Activated CD8-positive, alpha-beta memory T cell treated with anti-CD3 and anti-CD28 coated beads, Interleukin-2, amount 50 U/mL, for 1 hour (primary cell): ENCODE data around the gene COTL1.
A peak's percentile ranks its signal among the peaks of the same experiment; 100 is the strongest.
"Not testable (repeated sequence)": the region's sequence is repeated elsewhere in the genome, so short reads cannot be mapped to it uniquely, and the experiment has no call there.

Source experiments
- DNase-seq: peaks from one replicate; pipeline ENCODE4 v3.0.0-alpha.2; 2020; ENCODE audit errors: extremely low read depth

Gene COTL1

GRCh38 chr16:84528322-84528721, 89.6 kb downstream of the COTL1 start:
- DNase-seq: no peak

DNA sequence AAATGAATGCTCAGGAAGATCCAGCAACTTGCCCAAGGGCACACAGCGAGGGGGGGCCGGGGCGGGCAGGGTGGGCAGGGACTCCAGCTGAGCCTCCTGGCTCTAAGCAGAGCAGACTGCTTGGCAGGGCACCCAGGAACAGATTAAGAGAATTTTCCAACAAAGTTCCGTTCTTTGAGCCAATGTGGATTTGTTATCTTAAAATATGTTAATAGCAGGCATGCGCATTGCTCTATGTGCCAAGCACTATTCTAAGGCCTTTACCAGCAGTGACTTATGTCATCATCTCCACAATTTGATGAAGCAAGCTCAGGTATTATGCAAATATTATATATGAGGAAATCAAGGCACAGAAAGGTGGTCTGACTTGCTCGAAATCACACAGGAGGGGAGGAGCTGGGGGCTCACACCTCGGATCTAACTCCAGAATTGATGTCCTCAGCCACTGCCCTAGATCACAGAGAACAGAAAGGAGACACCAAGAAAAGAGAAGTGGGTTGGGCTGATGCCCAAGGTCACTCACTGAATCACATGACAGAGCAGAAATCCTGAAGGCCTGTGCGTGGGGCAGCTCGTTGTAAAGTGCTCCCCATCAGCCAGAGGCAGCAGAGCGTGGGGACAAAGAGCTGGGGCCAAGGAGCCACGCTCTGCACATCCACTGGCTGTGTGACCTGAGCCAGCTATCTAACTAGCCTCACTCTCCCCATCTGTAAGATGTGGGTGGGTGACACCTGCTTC, 90.2 kb downstream of the COTL1 start:
- no peak for DNase-seq

GRCh38 chr16:84526794-84527531, 90.9 kb downstream of the COTL1 start:
- DNase-seq: no peak

DNA sequence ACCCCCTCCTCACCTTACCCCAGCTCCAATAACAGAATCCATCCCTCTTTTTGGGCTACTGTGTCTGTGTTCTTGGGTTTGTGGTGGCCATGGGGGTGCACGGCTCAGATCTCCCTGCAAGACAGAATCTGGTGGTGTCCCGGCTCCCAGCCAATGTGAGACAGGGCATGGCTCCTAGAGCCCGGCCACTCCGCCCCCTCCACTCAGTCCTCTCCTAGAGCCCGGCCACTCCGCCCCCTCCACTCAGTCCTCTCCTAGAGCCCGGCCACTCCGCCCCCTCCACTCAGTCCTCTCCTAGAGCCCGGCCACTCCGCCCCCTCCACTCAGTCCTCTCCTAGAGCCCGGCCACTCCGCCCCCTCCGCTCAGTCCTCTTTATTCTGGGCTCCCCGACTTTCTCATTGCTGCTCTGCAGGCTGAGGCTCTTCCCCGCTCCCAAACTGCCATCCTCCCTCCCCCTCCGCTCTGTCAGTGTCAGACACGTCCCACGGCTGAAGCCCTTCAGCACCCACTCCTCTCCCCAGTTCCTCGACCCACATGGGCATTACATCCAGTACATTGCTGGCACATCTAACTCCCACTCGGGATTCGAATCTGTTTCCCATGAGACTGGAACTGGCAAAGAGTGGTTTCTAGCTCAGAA, 92.8 kb downstream of the COTL1 start:
- not testable (repeated sequence) for DNase-seq

GRCh38 chr16:84524346-84524920, 93.4 kb downstream of the COTL1 start:
- DNase-seq: no peak

- DNase-seq: no peak
Measured at GRCh38 chr16:84521497-84521770, 96.4 kb downstream of the COTL1 start.

DNA sequence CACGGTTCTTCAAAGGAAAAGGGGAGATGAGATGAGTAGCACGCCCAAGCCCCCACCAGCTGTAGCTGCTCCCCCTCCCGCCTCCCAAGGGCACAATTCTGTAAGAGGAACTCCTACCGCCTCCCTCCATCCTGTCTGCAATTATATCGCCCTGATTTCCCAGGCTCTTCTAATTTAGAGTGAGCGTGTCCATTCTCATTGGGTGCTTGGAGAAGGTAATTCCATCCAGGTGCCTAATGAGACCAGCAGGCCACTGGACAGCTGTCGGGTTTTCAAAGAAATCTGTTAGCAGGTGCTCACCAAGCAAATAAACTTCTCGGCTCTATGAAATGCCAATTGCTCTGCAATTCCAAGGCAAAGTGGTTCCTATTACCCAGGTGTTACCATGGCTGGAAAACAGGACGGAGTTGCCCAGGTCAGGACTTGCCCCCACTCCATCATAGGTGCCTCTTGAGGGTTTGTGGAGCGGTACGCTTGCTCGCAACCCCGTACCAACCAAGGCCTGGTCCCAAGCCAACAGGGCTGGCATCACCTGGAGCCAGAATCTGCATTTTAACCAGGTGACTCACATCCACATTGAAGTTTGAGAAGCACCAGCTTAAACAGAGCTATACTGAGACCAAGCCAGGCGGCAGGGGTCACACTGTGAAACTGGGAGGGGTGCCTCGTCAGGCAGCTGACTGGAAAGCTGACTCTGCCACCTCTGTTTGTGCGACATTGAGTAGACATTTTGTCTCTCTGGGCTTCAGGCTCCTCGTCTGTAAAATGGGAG, 97.0 kb downstream of the COTL1 start:
- DNase-seq: no peak

DNA sequence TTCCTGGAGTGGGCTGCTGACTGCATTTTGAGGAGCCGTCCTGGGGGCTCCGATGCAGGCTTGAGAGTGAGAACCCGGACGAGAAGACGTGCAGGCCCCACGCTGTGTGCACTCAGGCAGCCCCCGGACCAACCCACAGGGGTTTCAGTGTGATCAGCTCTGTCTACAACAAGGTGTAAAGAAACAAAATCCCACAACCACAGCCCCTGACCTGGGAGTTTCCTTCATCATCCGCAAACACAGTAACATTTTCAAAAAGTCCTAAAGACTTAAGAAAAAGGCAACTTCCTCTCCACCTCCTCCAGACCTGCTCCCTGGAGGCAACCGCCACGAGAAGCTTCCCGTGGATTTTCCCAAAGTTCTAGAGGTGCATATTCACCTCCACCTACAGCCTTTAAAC, 98.0 kb downstream of the COTL1 start:
- DNase-seq: no peak

DNA sequence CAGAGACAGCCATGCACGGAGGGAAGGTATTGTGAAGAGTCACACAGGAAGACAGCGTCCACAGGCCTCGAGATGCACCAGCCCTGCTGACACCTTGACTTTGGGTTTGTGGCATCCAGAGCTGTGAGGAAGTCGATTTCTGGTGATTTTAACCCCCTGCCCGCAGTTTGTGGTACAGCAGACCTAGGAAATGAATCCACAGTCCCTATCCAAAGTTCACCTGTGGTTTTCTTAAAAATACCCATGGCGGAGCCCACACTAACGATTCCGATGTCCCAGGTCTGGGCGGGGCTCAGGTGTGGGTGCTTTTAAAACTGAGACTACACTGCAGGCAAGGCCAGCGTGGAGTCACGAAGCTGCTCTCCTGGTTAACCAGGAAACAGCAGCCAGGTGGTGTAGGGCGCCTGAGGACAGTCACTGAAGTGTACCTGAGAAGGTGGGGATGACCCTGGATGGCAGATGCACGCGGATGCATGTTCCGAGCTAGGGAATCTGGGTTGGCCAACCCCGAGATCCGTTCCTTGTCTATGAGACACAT, 99.0 kb downstream of the COTL1 start:
- peak; percentile 41 for DNase-seq

DNA sequence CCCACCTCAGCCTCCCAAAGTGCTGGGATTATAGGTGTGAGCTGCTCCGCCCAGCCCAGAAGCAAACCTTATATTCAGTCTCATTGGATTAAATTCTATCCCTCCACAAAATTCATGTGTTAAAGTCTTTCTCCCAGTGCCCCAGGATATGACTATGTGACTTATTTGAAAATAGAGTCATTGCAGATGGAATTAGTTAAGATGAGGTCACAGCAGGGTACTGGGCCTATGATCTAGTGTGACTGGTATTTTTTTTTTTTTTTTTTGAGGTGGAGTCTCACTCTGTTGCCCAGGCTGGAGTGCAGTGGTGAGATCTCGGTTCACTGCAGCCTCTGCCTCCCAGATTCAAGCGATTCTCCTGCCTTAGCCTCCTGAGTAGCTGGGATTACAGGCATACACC, 99.7 kb downstream of the COTL1 start:
- not testable (repeated sequence) for DNase-seq

DNA sequence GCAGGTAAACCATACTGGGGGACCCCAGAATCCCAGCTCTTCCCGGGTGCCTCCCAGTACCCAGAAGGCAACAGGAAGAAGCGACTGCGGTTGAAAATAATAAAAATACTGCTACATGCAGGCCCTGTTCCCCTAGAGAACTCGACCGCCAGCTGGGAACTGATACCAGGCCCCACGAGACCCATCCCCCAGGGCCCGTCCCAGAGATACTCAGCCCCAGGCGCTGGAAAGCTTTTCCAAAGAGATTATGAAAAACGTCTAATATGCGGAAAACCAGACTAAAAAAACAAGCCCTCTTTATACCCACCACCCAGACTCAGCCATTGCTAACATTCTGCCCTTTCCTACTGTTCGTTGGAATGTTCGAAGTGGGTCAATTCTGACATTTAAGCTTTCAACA, 100.5 kb downstream of the COTL1 start:
- DNase-seq: no peak
